IMR-90 (cell line): ENCODE data around the gene CHD6. TPM values are rescaled to one million over a fixed set of nuclear protein-coding genes. Genes with fewer than 3 reads are reported as not detected.

Experiments used
- ATAC-seq: fragments of 200-7000 bp; cut with Tn5 transposase; 2 replicates; pipeline ENCODE4 v1.9.1; 2020; ENCODE audit warnings: low read depth, mild to moderate bottlenecking, moderate library complexity
- BruUV-seq: library from RNA; stranded (reverse); fragments of 400-500 nt; replicated peaks from 2 replicates; lab custom pipeline; 2021; lab: Mats Ljungman, UMichigan
- CTCF ChIA-PET: fragments of 300-600 bp; formaldehyde crosslinking; extraction: SDS; loops from one replicate; lab custom pipeline; 2021; ENCODE audit warnings: antibody characterized with exemption; lab: Yijun Ruan, JAX
- POLR2A ChIA-PET: fragments of 300-600 bp; sonication (Branson Sonifier 250); formaldehyde crosslinking; loops from one replicate; lab custom pipeline; 2022; ENCODE audit warnings: antibody characterized with exemption; ENCODE audit not compliant: unreplicated experiment; lab: Charles Lee
- DNase-seq: peaks from one replicate; pipeline ENCODE4 v3.0.0; 2013
- H2AFZ ChIP-seq: replicated peaks from 2 replicates; pipeline ENCODE3; 2013; ENCODE audit warnings: low read length, mild to moderate bottlenecking; ENCODE audit not compliant: poor library complexity
- H2AK5ac ChIP-seq: 2 replicates; pipeline ENCODE4 v1.6.1; 2013; ENCODE audit warnings: low read depth, low read length, inconsistent platforms
- H2AK9ac ChIP-seq: replicated peaks from 2 replicates; pipeline ENCODE3; 2013; ENCODE audit warnings: mild to moderate bottlenecking, low read depth, low read length, moderate library complexity; ENCODE audit not compliant: poor library complexity
- H2BK120ac ChIP-seq: 2 replicates; pipeline ENCODE4 v1.6.1; 2013; ENCODE audit warnings: low read depth, low read length, inconsistent platforms
- H2BK15ac ChIP-seq: 3 replicates; pipeline ENCODE4 v1.6.1; 2013; ENCODE audit warnings: low read depth, low read length, inconsistent platforms
- H2BK20ac ChIP-seq: 2 replicates; pipeline ENCODE4 v1.6.1; 2013; ENCODE audit warnings: low read depth, mild to moderate bottlenecking, inconsistent platforms, low read length, moderate library complexity
- H2BK5ac ChIP-seq: 2 replicates; pipeline ENCODE4 v1.6.1; 2013; ENCODE audit warnings: mild to moderate bottlenecking, low read depth, low read length, inconsistent platforms; ENCODE audit not compliant: poor library complexity, severe bottlenecking
- H3K14ac ChIP-seq: replicated peaks from 2 replicates; pipeline ENCODE4 v1.6.1; 2013; ENCODE audit warnings: low read depth, low read length, inconsistent platforms
- H3K18ac ChIP-seq: 2 replicates; pipeline ENCODE4 v1.6.1; 2013; ENCODE audit warnings: low read depth, low read length, control low read depth
- H3K23ac ChIP-seq: 2 replicates; pipeline ENCODE4 v1.6.1; 2013; ENCODE audit warnings: low read depth, low read length, inconsistent platforms
- H3K27ac ChIP-seq: 2 replicates; pipeline ENCODE4 v1.5.1; 2013; ENCODE audit warnings: mild to moderate bottlenecking, control low read depth, low read length; ENCODE audit not compliant: insufficient read depth
- H3K27me3 ChIP-seq: 2 replicates; pipeline ENCODE4 v1.6.1; 2013; ENCODE audit warnings: low read length; ENCODE audit not compliant: control insufficient read depth, insufficient read depth
- H3K36me3 ChIP-seq: 2 replicates; pipeline ENCODE4 v1.6.1; 2013; ENCODE audit warnings: low read length, mixed read lengths; ENCODE audit not compliant: control insufficient read depth, insufficient read depth
- H3K4ac ChIP-seq: 2 replicates; pipeline ENCODE4 v1.6.1; 2013; ENCODE audit warnings: low read depth, low read length, inconsistent platforms
- H3K4me1 ChIP-seq: 2 replicates; pipeline ENCODE4 v1.6.1; 2013; ENCODE audit warnings: low read length, mixed read lengths; ENCODE audit not compliant: control insufficient read depth, insufficient read depth
- H3K4me2 ChIP-seq: 2 replicates; pipeline ENCODE4 v1.6.1; 2013; ENCODE audit warnings: low read depth, mild to moderate bottlenecking, control low read depth, low read length, moderate library complexity
- H3K4me3 ChIP-seq: 2 replicates; pipeline ENCODE4 v1.5.1; 2013; ENCODE audit warnings: low read depth, mild to moderate bottlenecking, control low read depth, low read length, moderate library complexity; ENCODE audit not compliant: insufficient read depth
- H3K56ac ChIP-seq: 2 replicates; pipeline ENCODE4 v1.6.1; 2013; ENCODE audit warnings: low read length, inconsistent platforms; ENCODE audit not compliant: insufficient read depth; ENCODE audit errors: extremely low read depth
- H3K79me1 ChIP-seq, 2 experiments: 2 replicates each; pipeline ENCODE4 v1.6.1; 2013; ENCODE audit warnings: low read length in 2 of 2, inconsistent platforms in 1 of 2, low read depth in 1 of 2
- H3K9ac ChIP-seq: 2 replicates; pipeline ENCODE4 v1.6.1; 2013; ENCODE audit warnings: low read depth, low read length, control low read depth
- H3K9me1 ChIP-seq: 2 replicates; pipeline ENCODE4 v1.6.1; 2013; ENCODE audit warnings: low read length, inconsistent platforms; ENCODE audit not compliant: insufficient read depth
- H3K9me3 ChIP-seq: 2 replicates; pipeline ENCODE4 v1.6.1; 2013; ENCODE audit warnings: low read length; ENCODE audit not compliant: control insufficient read depth, insufficient read depth
- H4K20me1 ChIP-seq: 2 replicates; pipeline ENCODE4 v1.6.1; 2013; ENCODE audit warnings: low read length, inconsistent platforms; ENCODE audit not compliant: insufficient read depth
- H4K5ac ChIP-seq: 2 replicates; pipeline ENCODE4 v1.6.1; 2013; ENCODE audit warnings: mild to moderate bottlenecking, low read depth, low read length, control low read depth
- H4K8ac ChIP-seq, 2 experiments: 2 replicates each; pipeline ENCODE4 v1.6.1; 2013; ENCODE audit warnings: low read depth in 2 of 2, low read length in 2 of 2, control low read depth in 1 of 2, inconsistent platforms in 1 of 2
- H4K91ac ChIP-seq: 2 replicates; pipeline ENCODE4 v1.6.1; 2013; ENCODE audit warnings: low read depth, low read length, inconsistent platforms; ENCODE audit not compliant: insufficient read depth
- CEBPB ChIP-seq: IDR thresholded peaks from 2 replicates; pipeline ENCODE4 v1.6.1; 2012; ENCODE audit warnings: low read depth, low read length, improper control_type of control experiment
- CHD1 ChIP-seq: IDR thresholded peaks from 2 replicates; pipeline ENCODE4 v1.6.1; 2012; ENCODE audit warnings: low read depth, low read length, improper control_type of control experiment
- FOS ChIP-seq: fragments of 150-350 bp; IDR thresholded peaks from 2 replicates; pipeline ENCODE4 v1.6.1; 2016; ENCODE audit warnings: low read depth, low read length
- MXI1 ChIP-seq: IDR thresholded peaks from 2 replicates; pipeline ENCODE4 v1.6.1; 2012; ENCODE audit warnings: low read depth, mild to moderate bottlenecking, low read length, moderate library complexity, borderline replicate concordance
- NFE2L2 ChIP-seq: fragments of 150-350 bp; IDR thresholded peaks from 2 replicates; pipeline ENCODE4 v1.6.1; 2016; ENCODE audit warnings: low read depth, mild to moderate bottlenecking, low read length
- POLR2A ChIP-seq: IDR thresholded peaks from 2 replicates; pipeline ENCODE4 v1.6.1; 2012; ENCODE audit warnings: mild to moderate bottlenecking, low read depth, low read length
- RFX5 ChIP-seq: IDR thresholded peaks from 2 replicates; pipeline ENCODE4 v1.8.0; 2012; ENCODE audit warnings: low read depth, mild to moderate bottlenecking, low read length, moderate library complexity
- SMC3 ChIP-seq: fragments of 150-350 bp; IDR thresholded peaks from 2 replicates; pipeline ENCODE4 v1.6.1; 2016; ENCODE audit warnings: low read depth, mild to moderate bottlenecking, antibody characterized with exemption, low read length, moderate library complexity
- WGBS, 2 experiments: methylation state at CpG; one replicate each; pipeline versions ENCODE4 v1.1.5 to v1.1.7; 2013; ENCODE audit warnings: missing lambda C conversion rate in 2 of 2; ENCODE audit not compliant: insufficient read length in 1 of 2; ENCODE audit errors: extremely low coverage in 2 of 2; 5-methylcytosine and 5-hydroxymethylcytosine counted together
- dilution Hi-C: fragments of 300-500 bp; cut with HindIII; formaldehyde crosslinking; loops from one replicate; pipeline ENCODE4 v1.14.3; 2018; ENCODE audit warnings: low sequenced_read_pairs; ENCODE audit not compliant: unreplicated experiment
- in situ Hi-C: fragments of 300-500 bp; cut with MboI; formaldehyde crosslinking; loops from 3 replicates; pipeline ENCODE4 v1.14.3; 2019; ENCODE audit warnings: low sequenced_read_pairs, inconsistent platforms, mixed read lengths
- intact Hi-C: fragments of 100-400 bp; cut with micrococcal nuclease; formaldehyde crosslinking; loops from 2 replicates; pipeline ENCODE4 v1.10.0; 2022
- polyA plus RNA-seq, 3 experiments: library from polyadenylated mRNA; depleted of rRNA; stranded (reverse); fragments of >200 nt; gene quantifications; 2 replicates each; pipeline ENCODE4 v1.2.3, GENCODE V29; 2012; ENCODE audit warnings: low replicate concordance in 1 of 3
- total RNA-seq: library from RNA; depleted of rRNA; stranded (reverse); fragments of >200 nt; gene quantifications from 2 replicates; pipeline ENCODE4 v1.2.3, GENCODE V29; 2012
- TF ChIP-seq, protein P1 (sequence below): fragments of 150-350 bp; IDR thresholded peaks from 2 replicates; pipeline ENCODE4 v1.6.1; 2016; ENCODE audit warnings: low read depth, mild to moderate bottlenecking, low read length, moderate library complexity, borderline replicate concordance
- TF ChIP-seq, protein P2 (sequence below): fragments of 150-350 bp; IDR thresholded peaks from 2 replicates; pipeline ENCODE4 v1.6.1; 2017; ENCODE audit warnings: mild to moderate bottlenecking, antibody characterized with exemption, low read length, low read depth

Gene CHD6
- total and polyA plus RNA-seq, 2 of the 4 experiments (the other 2 are of a cell fraction): 8.8 to 26.7 TPM

DNA sequence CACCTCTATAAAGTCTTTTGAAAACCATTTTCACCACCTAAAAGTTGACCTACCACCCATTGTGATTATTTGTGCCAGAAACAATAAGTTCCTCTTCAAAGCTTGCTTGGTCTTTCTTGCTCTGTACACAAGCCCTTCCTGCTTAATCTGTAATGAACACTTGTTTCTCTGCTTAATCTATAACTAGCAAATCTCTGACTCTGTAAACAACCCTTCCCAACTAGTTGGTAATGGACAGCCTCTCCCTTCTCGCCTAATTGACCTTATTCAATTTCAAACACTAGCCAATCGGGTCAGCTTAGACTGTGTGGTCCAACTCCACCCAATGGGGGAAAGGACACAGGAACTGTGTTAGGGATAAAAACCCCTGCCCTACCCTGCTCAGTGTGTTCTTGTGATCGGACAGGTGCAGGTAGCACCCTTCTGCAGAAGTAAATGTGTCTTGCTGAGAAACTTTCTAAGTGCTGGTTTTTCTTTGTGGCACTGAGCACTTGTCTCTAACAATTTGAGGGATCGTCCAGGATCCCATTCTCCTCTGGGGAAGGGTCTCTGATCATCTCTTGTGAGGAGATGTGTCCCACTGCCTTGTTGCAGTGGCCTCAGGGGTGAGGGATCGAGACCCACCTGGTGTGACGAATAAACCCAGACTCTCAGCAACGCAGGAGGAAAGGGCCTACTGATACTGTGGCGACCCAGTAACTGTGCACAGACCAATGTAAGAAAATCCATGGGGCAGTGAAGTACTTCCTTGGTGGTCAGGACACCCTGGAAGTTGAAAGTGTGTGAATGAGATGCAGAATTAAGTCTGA lies 23.5 kb downstream of the CHD6 start (continued):
- TF ChIP-seq, protein P1, sequence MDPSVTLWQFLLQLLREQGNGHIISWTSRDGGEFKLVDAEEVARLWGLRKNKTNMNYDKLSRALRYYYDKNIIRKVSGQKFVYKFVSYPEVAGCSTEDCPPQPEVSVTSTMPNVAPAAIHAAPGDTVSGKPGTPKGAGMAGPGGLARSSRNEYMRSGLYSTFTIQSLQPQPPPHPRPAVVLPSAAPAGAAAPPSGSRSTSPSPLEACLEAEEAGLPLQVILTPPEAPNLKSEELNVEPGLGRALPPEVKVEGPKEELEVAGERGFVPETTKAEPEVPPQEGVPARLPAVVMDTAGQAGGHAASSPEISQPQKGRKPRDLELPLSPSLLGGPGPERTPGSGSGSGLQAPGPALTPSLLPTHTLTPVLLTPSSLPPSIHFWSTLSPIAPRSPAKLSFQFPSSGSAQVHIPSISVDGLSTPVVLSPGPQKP: no peak

DNA sequence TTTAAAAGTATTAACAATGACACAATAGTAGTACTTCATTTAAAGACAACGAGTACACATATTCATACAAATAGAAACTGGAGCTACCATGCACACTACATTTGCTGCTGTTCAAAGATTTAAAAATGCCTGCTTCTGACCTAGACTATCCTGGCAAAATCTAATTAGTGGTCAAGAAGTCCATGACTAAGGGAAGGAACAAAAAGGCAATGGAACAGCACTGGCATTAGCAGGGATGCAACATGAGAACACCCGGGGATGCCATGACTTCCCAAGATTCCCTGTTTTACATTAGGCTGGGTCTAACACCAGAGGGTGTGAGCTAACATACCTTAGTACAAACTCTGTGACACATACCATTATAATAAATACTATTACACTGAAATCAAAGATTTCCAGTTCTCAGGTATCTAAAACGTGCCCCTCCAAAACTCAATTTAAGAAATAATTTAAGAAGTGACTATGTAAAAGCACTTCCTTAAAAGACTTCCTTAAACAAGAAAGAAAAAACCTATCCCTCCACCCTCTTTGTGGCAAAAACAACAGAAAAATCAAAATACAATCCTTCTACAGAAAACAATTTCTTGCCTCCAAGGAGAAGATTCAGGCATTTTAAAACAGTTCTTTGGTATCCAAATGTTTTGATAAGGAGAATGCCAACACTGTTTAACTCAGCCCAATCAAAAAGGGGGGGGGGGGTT lies 25.5 kb downstream of the CHD6 start:
- ATAC-seq: peak; percentile 24; the same call in 1 of the 2 replicates
- Histone ChIP-seq H3K36me3 (peaks cover 4% of the 10 kb centered on the region; the same call in 1 of the 2 replicates), H3K14ac (no peak overlapping the region), H2BK15ac (no peak overlapping the region), H3K9me1 (no peaks in the 10 kb centered on the region; the same call in 1 of the 2 replicates), H3K4me2 (no peak overlapping the region), H4K5ac (no peak overlapping the region), H2BK20ac (no peak overlapping the region), H3K9me3 (peaks cover 12% of the 10 kb centered on the region), H2BK120ac (no peak overlapping the region), H2AK9ac (no peak overlapping the region), H3K4me1 (peaks cover 4% of the 10 kb centered on the region; the same call in 1 of the 2 replicates), H2AK5ac (no peak overlapping the region), H3K27ac (no peak overlapping the region), H3K79me1 (peaks cover 35 to 45% of the 10 kb centered on the region in 2 experiments), H2AFZ (no peak overlapping the region), H3K23ac (no peak overlapping the region), H3K18ac (no peak overlapping the region), H4K91ac (no peak overlapping the region), H4K20me1 (peaks cover 41% of the 10 kb centered on the region), H3K4ac (no peak overlapping the region), H4K8ac (no peak overlapping the region), H3K9ac (no peak overlapping the region), H3K4me3 (no peak overlapping the region), H3K56ac (no peak overlapping the region), H3K27me3 (no peaks in the 10 kb centered on the region), H2BK5ac (no peak overlapping the region)
- intact Hi-C loops: no loop called here
- POLR2A ChIA-PET: no interaction called here
- WGBS, 2 experiments: no CpG with 5 or more reads among the region's 3 CpGs
- in situ Hi-C loops: no loop called here
- CTCF ChIA-PET: no interaction called here
- dilution Hi-C loops: no loop called here
- BruUV-seq: no TSS peak
- no peak for DNase-seq
- TF ChIP-seq, protein P2, sequence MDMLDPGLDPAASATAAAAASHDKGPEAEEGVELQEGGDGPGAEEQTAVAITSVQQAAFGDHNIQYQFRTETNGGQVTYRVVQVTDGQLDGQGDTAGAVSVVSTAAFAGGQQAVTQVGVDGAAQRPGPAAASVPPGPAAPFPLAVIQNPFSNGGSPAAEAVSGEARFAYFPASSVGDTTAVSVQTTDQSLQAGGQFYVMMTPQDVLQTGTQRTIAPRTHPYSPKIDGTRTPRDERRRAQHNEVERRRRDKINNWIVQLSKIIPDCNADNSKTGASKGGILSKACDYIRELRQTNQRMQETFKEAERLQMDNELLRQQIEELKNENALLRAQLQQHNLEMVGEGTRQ: no peak
- TF ChIP-seq NFE2L2: no peak
- TF ChIP-seq CEBPB: no peak
- no peak for TF ChIP-seq RFX5
- TF ChIP-seq FOS: no peak
- no peak for TF ChIP-seq SMC3
- no peak for TF ChIP-seq CHD1
- TF ChIP-seq, protein P1: no peak
- TF ChIP-seq MXI1: no peak
- no peak for TF ChIP-seq POLR2A
